Measurements from ENCODE around the gene VSIG10.

VSIG10 gene

DNA sequence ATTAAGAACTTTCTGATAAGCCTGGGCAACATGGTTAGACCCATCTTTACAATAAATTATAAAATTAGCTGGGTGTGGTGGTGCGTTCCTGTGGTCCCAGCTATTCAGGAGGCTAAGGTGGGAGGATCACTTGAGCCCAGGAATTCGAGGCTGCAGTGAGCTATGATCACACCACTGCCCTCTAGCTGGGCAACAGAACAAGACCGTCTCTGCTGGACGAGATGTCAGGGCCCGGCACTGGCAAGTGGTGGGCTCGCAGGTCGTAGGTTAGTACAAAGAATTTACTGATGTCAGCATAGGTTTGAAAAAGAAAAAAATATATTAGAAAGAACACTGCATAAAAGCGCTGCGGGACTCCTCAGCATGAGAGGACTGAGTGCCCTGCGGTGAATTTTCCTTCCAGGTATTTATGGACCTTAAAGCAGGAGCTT is 15.7 kb upstream of the VSIG10 start:
- ChIA-PET CTCF (interaction anchor here (1.2 to 1.7 kb wide), 4 partner anchors 8 to 62 kb away, joined by 3 to 4 read pairs (median 3); no protein-coding TSS in a partner anchor), POLR2A (no interaction called here)
- no peaks in the 10 kb centered on the region for H3K27me3 ChIP-seq (replicated peaks in 2 of 5; ENCODE audit: control insufficient read depth in 4 of 5, insufficient read depth in 5 of 5, low read length in 4 of 5)
- H3K4me3 ChIP-seq (ENCODE audit: control insufficient read depth in 1 of 7, extremely low read depth in 1 of 7, insufficient read depth in 4 of 7, low read depth in 2 of 7, low read length in 6 of 7) = no peak overlapping the region
- H3K9me3 ChIP-seq (ENCODE audit: control extremely low read depth in 1 of 5, control insufficient read depth in 4 of 5, insufficient read depth in 2 of 5, low read depth in 1 of 5, low read length in 4 of 5) = peaks cover 0 to 4% (median 0%) of the 10 kb centered on the region in 5 experiments
- no peaks in the 10 kb centered on the region for H3K4me1 ChIP-seq (ENCODE audit: control extremely low read depth in 1 of 4, control insufficient read depth in 4 of 4, insufficient read depth in 4 of 4, low read length in 3 of 4)
- H3K36me3 ChIP-seq (ENCODE audit: control insufficient read depth in 4 of 4, insufficient read depth in 4 of 4, low read length in 3 of 4) = peaks cover 0 to 5% (median 0%) of the 10 kb centered on the region in 4 experiments
- no peak for DNase-seq
- no peak overlapping the region for H3K27ac ChIP-seq (ENCODE audit: insufficient read depth in 1 of 2, low read depth in 1 of 2, low read length in 2 of 2, poor library complexity in 1 of 2, severe bottlenecking in 2 of 2)
- over 99% methylated on average over 8 of the region's 10 CpGs for WGBS (ENCODE audit: insufficient coverage)

DNA sequence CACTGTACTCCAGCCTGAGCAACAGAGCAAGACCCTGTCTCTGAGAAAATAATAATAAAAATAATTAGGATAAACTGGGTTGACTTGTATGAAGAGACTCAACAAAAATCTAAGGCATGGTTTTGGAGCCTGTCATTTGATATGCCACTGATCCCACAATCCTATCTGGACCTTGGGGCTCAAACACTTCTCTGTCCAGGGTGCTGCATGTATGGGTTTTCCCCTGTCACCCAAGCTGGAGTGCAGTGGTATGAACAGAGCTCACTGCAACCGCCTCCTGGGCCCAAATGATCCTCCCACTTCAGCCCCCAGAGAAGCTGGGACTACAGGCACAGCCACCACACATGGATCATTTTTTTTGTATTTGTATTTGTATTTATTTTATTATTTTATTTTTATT is 5.3 kb upstream of the VSIG10 start:
- DNase-seq = no peak
- no peaks in the 10 kb centered on the region for H3K27me3 ChIP-seq (replicated peaks in 2 of 5; ENCODE audit: control insufficient read depth in 4 of 5, insufficient read depth in 5 of 5, low read length in 4 of 5)
- peaks cover 0 to 3% (median 2%) of the 10 kb centered on the region in 4 experiments for H3K4me1 ChIP-seq (ENCODE audit: control extremely low read depth in 1 of 4, control insufficient read depth in 4 of 4, insufficient read depth in 4 of 4, low read length in 3 of 4)
- POLR2A ChIA-PET = no interaction called here
- H3K36me3 ChIP-seq (ENCODE audit: control insufficient read depth in 4 of 4, insufficient read depth in 4 of 4, low read length in 3 of 4) = no peaks in the 10 kb centered on the region
- H3K4me3 ChIP-seq (ENCODE audit: control insufficient read depth in 1 of 7, extremely low read depth in 1 of 7, insufficient read depth in 4 of 7, low read depth in 2 of 7, low read length in 6 of 7) = no peak overlapping the region
- no peak overlapping the region for H3K27ac ChIP-seq (ENCODE audit: insufficient read depth in 1 of 2, low read depth in 1 of 2, low read length in 2 of 2, poor library complexity in 1 of 2, severe bottlenecking in 2 of 2)
- no CpG with 5 or more reads among the region's 1 CpG for WGBS (ENCODE audit: insufficient coverage)
- H3K9me3 ChIP-seq (ENCODE audit: control extremely low read depth in 1 of 5, control insufficient read depth in 4 of 5, insufficient read depth in 2 of 5, low read depth in 1 of 5, low read length in 4 of 5) = no peaks in the 10 kb centered on the region
- CTCF ChIA-PET = interaction anchor here (0.7 to 2.5 kb wide), 3 partner anchors 11 to 24 kb away, joined by 3 to 7 read pairs (median 3); no protein-coding TSS in a partner anchor

DNA sequence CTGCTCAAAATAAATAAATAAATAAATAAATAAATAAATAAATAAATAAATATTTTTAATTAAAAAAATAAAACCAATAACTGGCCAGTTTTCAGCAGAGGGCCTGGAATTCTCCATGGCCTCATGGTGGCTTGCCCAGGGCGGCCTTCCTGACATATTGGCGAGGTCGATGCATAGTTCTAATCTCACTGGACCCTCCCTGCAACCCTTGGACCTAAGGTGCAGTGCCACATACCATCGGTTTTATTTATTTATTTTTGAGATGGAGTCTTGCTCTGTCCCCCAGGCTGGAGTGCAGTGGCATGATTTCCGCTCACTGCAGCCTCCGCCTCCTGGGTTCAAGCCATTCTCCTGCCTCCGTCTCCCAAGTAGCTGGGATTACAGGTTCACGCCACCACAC is 3.9 kb upstream of the VSIG10 start:
- Histone ChIP-seq H3K4me1 (ENCODE audit: control extremely low read depth in 1 of 4, control insufficient read depth in 4 of 4, insufficient read depth in 4 of 4, low read length in 3 of 4) (peaks cover 0 to 12% (median 8%) of the 10 kb centered on the region in 4 experiments), H3K9me3 (ENCODE audit: control extremely low read depth in 1 of 5, control insufficient read depth in 4 of 5, insufficient read depth in 2 of 5, low read depth in 1 of 5, low read length in 4 of 5) (no peaks in the 10 kb centered on the region), H3K4me3 (ENCODE audit: control insufficient read depth in 1 of 7, extremely low read depth in 1 of 7, insufficient read depth in 4 of 7, low read depth in 2 of 7, low read length in 6 of 7) (no peak overlapping the region), H3K27ac (ENCODE audit: insufficient read depth in 1 of 2, low read depth in 1 of 2, low read length in 2 of 2, poor library complexity in 1 of 2, severe bottlenecking in 2 of 2) (no peak overlapping the region), H3K27me3 (replicated peaks in 2 of 5; ENCODE audit: control insufficient read depth in 4 of 5, insufficient read depth in 5 of 5, low read length in 4 of 5) (no peaks in the 10 kb centered on the region), H3K36me3 (ENCODE audit: control insufficient read depth in 4 of 4, insufficient read depth in 4 of 4, low read length in 3 of 4) (no peaks in the 10 kb centered on the region)
- DNase-seq = no peak
- 98% methylated on average over 7 of the region's 8 CpGs for WGBS (ENCODE audit: insufficient coverage)
- POLR2A ChIA-PET = interaction anchor here (0.7 kb wide), 1 partner anchor 35 kb away, joined by 3 read pairs; no protein-coding TSS in a partner anchor
- CTCF ChIA-PET = no interaction called here

DNA sequence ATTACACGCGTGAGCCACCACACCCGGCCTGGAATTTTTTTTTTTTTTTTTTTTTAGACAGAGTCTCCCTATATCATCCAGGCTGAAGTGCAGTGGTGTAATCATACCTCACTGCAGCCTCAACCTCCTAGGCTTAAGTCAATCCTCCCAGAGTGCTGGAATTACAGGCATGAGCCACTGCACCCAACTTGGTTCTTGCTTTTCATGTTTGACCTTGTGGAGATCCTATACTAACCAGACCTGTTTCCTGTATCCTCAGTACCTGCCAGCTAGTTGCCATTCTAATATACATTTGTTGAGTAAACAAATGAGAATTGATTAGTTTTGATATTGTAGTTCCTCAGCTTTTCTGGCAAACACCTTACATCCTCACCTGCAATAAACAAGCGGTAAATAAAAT is 3.2 kb upstream of the VSIG10 start:
- H3K27ac ChIP-seq (ENCODE audit: insufficient read depth in 1 of 2, low read depth in 1 of 2, low read length in 2 of 2, poor library complexity in 1 of 2, severe bottlenecking in 2 of 2) = no peak overlapping the region
- no peak for DNase-seq
- ChIA-PET CTCF (no interaction called here), POLR2A (no interaction called here)
- no peaks in the 10 kb centered on the region for H3K36me3 ChIP-seq (ENCODE audit: control insufficient read depth in 4 of 4, insufficient read depth in 4 of 4, low read length in 3 of 4)
- 100% methylated on average over 1 of the region's 4 CpGs for WGBS (ENCODE audit: insufficient coverage)
- H3K9me3 ChIP-seq (ENCODE audit: control extremely low read depth in 1 of 5, control insufficient read depth in 4 of 5, insufficient read depth in 2 of 5, low read depth in 1 of 5, low read length in 4 of 5) = no peaks in the 10 kb centered on the region
- H3K4me3 ChIP-seq (ENCODE audit: control insufficient read depth in 1 of 7, extremely low read depth in 1 of 7, insufficient read depth in 4 of 7, low read depth in 2 of 7, low read length in 6 of 7) = no peak overlapping the region
- peaks cover 0 to 16% (median 12%) of the 10 kb centered on the region in 4 experiments for H3K4me1 ChIP-seq (ENCODE audit: control extremely low read depth in 1 of 4, control insufficient read depth in 4 of 4, insufficient read depth in 4 of 4, low read length in 3 of 4)
- no peaks in the 10 kb centered on the region for H3K27me3 ChIP-seq (replicated peaks in 2 of 5; ENCODE audit: control insufficient read depth in 4 of 5, insufficient read depth in 5 of 5, low read length in 4 of 5)

DNA sequence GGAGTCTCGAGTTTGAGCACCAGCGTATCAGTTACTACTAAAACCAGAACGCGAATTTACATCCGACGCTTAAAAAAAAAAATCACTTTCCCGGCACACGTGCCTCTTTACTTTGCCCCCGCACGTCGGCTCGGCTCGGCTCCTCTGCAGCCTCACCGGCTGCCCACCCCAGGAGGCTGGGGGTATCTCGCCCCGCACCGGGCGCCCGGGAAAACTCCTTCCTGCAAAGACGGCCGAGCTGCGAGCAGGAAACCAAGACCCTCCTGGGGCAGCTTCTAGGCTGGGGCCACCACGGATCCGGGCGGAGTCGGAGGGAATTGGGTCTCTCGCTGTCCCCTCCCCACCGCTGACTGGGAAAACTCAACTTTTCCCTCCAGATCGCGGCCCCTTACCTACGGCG is 610 bp downstream of the VSIG10 start:
- CTCF ChIA-PET = interaction anchor here (0.9 to 1.3 kb wide), 2 partner anchors 36 to 39 kb away, joined by 3 read pairs; no protein-coding TSS in a partner anchor
- Histone ChIP-seq H3K27me3 (replicated peaks in 2 of 5; ENCODE audit: control insufficient read depth in 4 of 5, insufficient read depth in 5 of 5, low read length in 4 of 5) (no peaks in the 10 kb centered on the region), H3K4me3 (ENCODE audit: control insufficient read depth in 1 of 7, extremely low read depth in 1 of 7, insufficient read depth in 4 of 7, low read depth in 2 of 7, low read length in 6 of 7) (peak overlapping the region; percentile 60 to 90 (median 82)), H3K9me3 (ENCODE audit: control extremely low read depth in 1 of 5, control insufficient read depth in 4 of 5, insufficient read depth in 2 of 5, low read depth in 1 of 5, low read length in 4 of 5) (no peaks in the 10 kb centered on the region), H3K36me3 (ENCODE audit: control insufficient read depth in 4 of 4, insufficient read depth in 4 of 4, low read length in 3 of 4) (no peaks in the 10 kb centered on the region), H3K4me1 (ENCODE audit: control extremely low read depth in 1 of 4, control insufficient read depth in 4 of 4, insufficient read depth in 4 of 4, low read length in 3 of 4) (peaks cover 0 to 17% (median 12%) of the 10 kb centered on the region in 4 experiments), H3K27ac (ENCODE audit: insufficient read depth in 1 of 2, low read depth in 1 of 2, low read length in 2 of 2, poor library complexity in 1 of 2, severe bottlenecking in 2 of 2) (peak overlapping the region in 1 of 2 experiments; percentile 25)
- 0% methylated on average over 13 of the region's 32 CpGs for WGBS (ENCODE audit: insufficient coverage)
- DNase-seq = peak in 2 of 3 donors; percentile 36 to 45
- POLR2A ChIA-PET = interaction anchor here (0.9 kb wide), 1 partner anchor 39 kb away, joined by 3 read pairs; no protein-coding TSS in a partner anchor

DNA sequence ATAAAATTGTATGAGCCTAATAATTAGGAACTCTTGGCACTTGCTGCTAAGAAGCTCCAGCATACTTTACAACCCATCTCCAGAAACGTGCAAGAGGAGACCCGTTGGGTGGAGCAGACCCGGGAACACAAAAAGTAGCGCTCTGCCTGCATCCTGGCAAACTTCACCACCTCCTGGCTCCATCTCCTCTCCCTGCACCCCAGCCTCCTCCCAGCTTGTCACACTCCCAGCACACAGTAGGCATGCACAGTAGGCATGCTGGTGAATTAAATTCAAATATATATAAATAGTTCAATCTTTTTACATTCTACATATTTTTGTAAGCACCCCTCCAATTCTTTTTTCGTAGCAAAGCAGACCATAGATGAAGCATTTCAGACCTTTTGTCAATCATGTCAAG is 1.2 kb downstream of the VSIG10 start:
- no peaks in the 10 kb centered on the region for H3K27me3 ChIP-seq (replicated peaks in 2 of 5; ENCODE audit: control insufficient read depth in 4 of 5, insufficient read depth in 5 of 5, low read length in 4 of 5)
- no peaks in the 10 kb centered on the region for H3K9me3 ChIP-seq (ENCODE audit: control extremely low read depth in 1 of 5, control insufficient read depth in 4 of 5, insufficient read depth in 2 of 5, low read depth in 1 of 5, low read length in 4 of 5)
- WGBS (ENCODE audit: insufficient coverage) = 30% methylated on average over 2 of the region's 5 CpGs
- H3K4me1 ChIP-seq (ENCODE audit: control extremely low read depth in 1 of 4, control insufficient read depth in 4 of 4, insufficient read depth in 4 of 4, low read length in 3 of 4) = peaks cover 0 to 17% (median 12%) of the 10 kb centered on the region in 4 experiments
- ChIA-PET POLR2A (no interaction called here), CTCF (interaction anchor here (0.6 to 1.3 kb wide), 3 partner anchors 20 to 1258 kb away, joined by 3 read pairs; no protein-coding TSS in a partner anchor)
- H3K4me3 ChIP-seq (ENCODE audit: control insufficient read depth in 1 of 7, extremely low read depth in 1 of 7, insufficient read depth in 4 of 7, low read depth in 2 of 7, low read length in 6 of 7) = peak overlapping the region in 6 of 7 experiments; percentile 76 to 90 (median 83)
- no peak for DNase-seq
- H3K27ac ChIP-seq (ENCODE audit: insufficient read depth in 1 of 2, low read depth in 1 of 2, low read length in 2 of 2, poor library complexity in 1 of 2, severe bottlenecking in 2 of 2) = peak overlapping the region in 1 of 2 experiments; percentile 25
- no peaks in the 10 kb centered on the region for H3K36me3 ChIP-seq (ENCODE audit: control insufficient read depth in 4 of 4, insufficient read depth in 4 of 4, low read length in 3 of 4)

DNA sequence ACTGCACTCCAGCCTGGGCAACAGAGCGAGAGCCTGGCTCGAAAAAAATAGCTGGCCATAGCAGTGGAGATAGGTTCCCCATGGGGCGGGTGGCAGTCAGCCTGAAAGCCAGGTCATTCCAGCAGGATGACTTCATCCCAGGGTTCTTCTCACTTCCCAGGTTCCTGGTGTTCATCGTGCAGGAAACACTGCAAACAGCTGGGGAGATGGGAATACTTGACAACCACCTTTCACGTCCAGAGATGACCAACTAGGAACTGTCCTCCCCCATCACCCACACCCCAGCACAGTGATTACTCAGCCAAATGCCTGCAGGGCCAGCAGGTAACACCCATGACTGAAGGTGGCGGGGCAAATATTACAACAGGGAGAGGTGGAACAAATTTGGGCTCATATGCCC is 1.7 kb downstream of the VSIG10 start:
- Histone ChIP-seq H3K36me3 (ENCODE audit: control insufficient read depth in 4 of 4, insufficient read depth in 4 of 4, low read length in 3 of 4) (no peaks in the 10 kb centered on the region), H3K27me3 (replicated peaks in 2 of 5; ENCODE audit: control insufficient read depth in 4 of 5, insufficient read depth in 5 of 5, low read length in 4 of 5) (no peaks in the 10 kb centered on the region), H3K4me3 (ENCODE audit: control insufficient read depth in 1 of 7, extremely low read depth in 1 of 7, insufficient read depth in 4 of 7, low read depth in 2 of 7, low read length in 6 of 7) (peak overlapping the region in 1 of 7 experiments; percentile 82), H3K9me3 (ENCODE audit: control extremely low read depth in 1 of 5, control insufficient read depth in 4 of 5, insufficient read depth in 2 of 5, low read depth in 1 of 5, low read length in 4 of 5) (no peaks in the 10 kb centered on the region), H3K4me1 (ENCODE audit: control extremely low read depth in 1 of 4, control insufficient read depth in 4 of 4, insufficient read depth in 4 of 4, low read length in 3 of 4) (peaks cover 0 to 17% (median 12%) of the 10 kb centered on the region in 4 experiments), H3K27ac (ENCODE audit: insufficient read depth in 1 of 2, low read depth in 1 of 2, low read length in 2 of 2, poor library complexity in 1 of 2, severe bottlenecking in 2 of 2) (no peak overlapping the region)
- ChIA-PET POLR2A (no interaction called here), CTCF (interaction anchor here (1.1 to 1.2 kb wide), 2 partner anchors 21 to 37 kb away, joined by 3 read pairs; no protein-coding TSS in a partner anchor)
- no peak for DNase-seq
- 98% methylated on average over 5 of the region's 6 CpGs for WGBS (ENCODE audit: insufficient coverage)

Data from common myeloid progenitor, CD34-positive (primary cell).